ENCODE data around the gene RPS26.

RPS26 gene

DNA sequence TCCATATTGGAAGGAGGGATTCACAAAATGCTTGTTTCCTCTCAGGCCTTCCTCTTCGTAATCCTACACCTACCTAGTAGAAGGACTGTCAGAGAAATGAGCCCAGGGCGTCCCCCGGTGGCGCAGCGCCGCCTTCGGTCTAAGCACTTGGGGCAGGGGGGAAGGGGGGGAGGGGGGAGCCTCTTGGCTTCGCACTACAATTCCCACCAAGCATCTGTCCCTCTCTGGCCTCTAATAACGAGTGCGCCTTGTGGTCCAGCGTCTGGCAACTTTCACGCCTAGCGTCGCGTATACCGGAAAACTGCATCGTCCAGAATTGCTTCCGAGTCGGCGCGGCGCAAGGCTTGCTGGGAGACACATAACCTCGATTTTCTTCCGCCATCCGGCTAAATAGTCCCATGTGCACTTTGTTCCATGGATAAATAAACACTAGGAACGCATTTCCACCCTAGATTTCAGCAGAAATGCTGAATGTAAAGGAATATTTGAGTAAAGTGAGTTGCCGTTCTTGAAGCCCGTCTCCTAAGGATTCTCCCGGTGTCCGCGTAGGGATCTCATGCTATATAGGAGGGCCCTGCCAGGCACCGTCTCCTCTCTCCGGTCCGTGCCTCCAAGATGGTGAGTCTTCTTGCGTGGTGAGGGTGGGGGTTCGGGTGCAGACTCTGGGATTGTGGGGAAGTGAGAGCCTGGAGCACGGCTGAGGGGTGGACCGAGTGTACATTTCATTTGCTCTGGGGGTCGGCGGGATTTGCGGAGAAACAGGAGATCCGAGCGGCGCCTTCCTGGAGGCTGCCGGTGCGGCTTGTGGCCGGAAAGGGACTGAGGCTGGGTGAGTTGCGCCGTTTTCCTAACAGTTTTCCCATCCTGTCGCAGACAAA is at the start of gene RPS26:
RPS26 (plus strand) TSS at position 367 of the 878 bp plus-strand sequence; CDS start at position 616, 249 bp downstream.
- H3K36me3 ChIP-seq (ENCODE audit: insufficient read depth, low read length): peaks cover 26% of the 10 kb centered on the region
- peaks cover 24% of the 10 kb centered on the region for H4K20me1 ChIP-seq (ENCODE audit: insufficient read depth, low read length, poor library complexity, severe bottlenecking)

DNA sequence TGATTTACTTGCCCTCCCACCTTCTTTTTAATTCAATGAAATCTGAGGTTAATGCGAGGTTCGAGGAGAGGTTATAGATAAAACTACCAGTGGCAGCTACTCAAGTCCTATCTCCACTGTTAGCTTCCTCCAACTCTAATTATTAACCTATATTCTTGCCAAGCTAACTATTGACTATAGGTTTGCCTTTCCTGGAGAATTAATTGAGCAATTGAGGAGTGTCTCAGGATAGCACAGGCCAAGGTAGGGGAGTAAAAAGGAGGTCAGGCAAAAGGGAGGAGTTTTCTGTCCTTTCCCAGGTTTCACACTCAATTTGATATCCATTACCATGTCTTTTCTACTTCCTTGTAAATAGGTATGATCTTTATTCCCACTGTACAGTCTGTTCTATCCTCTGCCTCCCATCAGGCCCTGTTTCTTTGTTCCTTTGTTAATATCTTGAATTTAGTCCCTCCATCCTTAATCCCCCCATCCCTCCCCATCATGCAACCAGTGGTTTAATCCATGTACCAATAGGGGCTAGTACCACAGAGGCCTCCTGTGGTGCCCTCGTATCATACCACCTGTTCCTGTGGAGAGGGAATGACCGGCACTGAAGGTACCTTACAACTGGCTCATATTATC is 48.4 kb upstream of the RPS26 start:
- TF ChIP-seq, protein P1, sequence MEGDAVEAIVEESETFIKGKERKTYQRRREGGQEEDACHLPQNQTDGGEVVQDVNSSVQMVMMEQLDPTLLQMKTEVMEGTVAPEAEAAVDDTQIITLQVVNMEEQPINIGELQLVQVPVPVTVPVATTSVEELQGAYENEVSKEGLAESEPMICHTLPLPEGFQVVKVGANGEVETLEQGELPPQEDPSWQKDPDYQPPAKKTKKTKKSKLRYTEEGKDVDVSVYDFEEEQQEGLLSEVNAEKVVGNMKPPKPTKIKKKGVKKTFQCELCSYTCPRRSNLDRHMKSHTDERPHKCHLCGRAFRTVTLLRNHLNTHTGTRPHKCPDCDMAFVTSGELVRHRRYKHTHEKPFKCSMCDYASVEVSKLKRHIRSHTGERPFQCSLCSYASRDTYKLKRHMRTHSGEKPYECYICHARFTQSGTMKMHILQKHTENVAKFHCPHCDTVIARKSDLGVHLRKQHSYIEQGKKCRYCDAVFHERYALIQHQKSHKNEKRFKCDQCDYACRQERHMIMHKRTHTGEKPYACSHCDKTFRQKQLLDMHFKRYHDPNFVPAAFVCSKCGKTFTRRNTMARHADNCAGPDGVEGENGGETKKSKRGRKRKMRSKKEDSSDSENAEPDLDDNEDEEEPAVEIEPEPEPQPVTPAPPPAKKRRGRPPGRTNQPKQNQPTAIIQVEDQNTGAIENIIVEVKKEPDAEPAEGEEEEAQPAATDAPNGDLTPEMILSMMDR (conservative IDR thresholded peaks at IDR 0.05; ENCODE audit: low read length): no peak
- no peak for TF ChIP-seq EZH2phosphoT487 (IDR thresholded peaks at IDR 0.05; ENCODE audit: borderline replicate concordance)
- Histone ChIP-seq H3K9ac (ENCODE audit: low read depth, low read length, poor library complexity, severe bottlenecking) (no peak overlapping the region), H3K27me3 (ENCODE audit: insufficient read depth, low read length, poor library complexity, severe bottlenecking) (no peaks in the 10 kb centered on the region), H3K9me3 (ENCODE audit: insufficient read depth, low read depth, low read length) (no peaks in the 10 kb centered on the region), H4K20me1 (ENCODE audit: insufficient read depth, low read length, poor library complexity, severe bottlenecking) (no peaks in the 10 kb centered on the region), H3K36me3 (ENCODE audit: insufficient read depth, low read length) (peaks cover 34% of the 10 kb centered on the region; the same call in 1 of the 2 replicates), H3K9me2 (replicated peaks; ENCODE audit: low read depth, low read length) (no peaks in the 10 kb centered on the region), H2AFZ (ENCODE audit: low read length) (no peak overlapping the region), H3F3A (ENCODE audit: low read depth) (no peaks in the 10 kb centered on the region), H3K4me1 (ENCODE audit: insufficient read depth, low read length, poor library complexity, severe bottlenecking) (no peaks in the 10 kb centered on the region), H3K4me2 (ENCODE audit: low read depth, low read length, poor library complexity, severe bottlenecking) (no peak overlapping the region), H3K79me2 (ENCODE audit: insufficient read depth, low read length) (no peaks in the 10 kb centered on the region), H3K4me3 (ENCODE audit: low read length, poor library complexity, severe bottlenecking) (no peak overlapping the region)

More for the DNA sequence above, at the start of gene RPS26:
- Histone ChIP-seq H3K27me3 (ENCODE audit: insufficient read depth, low read length, poor library complexity, severe bottlenecking) (no peaks in the 10 kb centered on the region), H3K4me2 (ENCODE audit: low read depth, low read length, poor library complexity, severe bottlenecking) (peak within 1 kb of the TSS; percentile 100), H3K9me2 (replicated peaks; ENCODE audit: low read depth, low read length) (no peaks in the 10 kb centered on the region), H3K9ac (ENCODE audit: low read depth, low read length, poor library complexity, severe bottlenecking) (peak within 1 kb of the TSS; percentile 82), H3K4me1 (ENCODE audit: insufficient read depth, low read length, poor library complexity, severe bottlenecking) (peaks cover 24% of the 10 kb centered on the region), H3K9me3 (ENCODE audit: insufficient read depth, low read depth, low read length) (no peaks in the 10 kb centered on the region), H3K79me2 (ENCODE audit: insufficient read depth, low read length) (peaks cover 35% of the 10 kb centered on the region), H2AFZ (ENCODE audit: low read length) (peak within 1 kb of the TSS; percentile 92), H3K4me3 (ENCODE audit: low read length, poor library complexity, severe bottlenecking) (peak within 1 kb of the TSS; percentile 80), H3F3A (ENCODE audit: low read depth) (peaks cover 13% of the 10 kb centered on the region; the same call in 1 of the 2 replicates)
- no peak for TF ChIP-seq EZH2phosphoT487 (IDR thresholded peaks at IDR 0.05; ENCODE audit: borderline replicate concordance)
- TF ChIP-seq, protein P1 (conservative IDR thresholded peaks at IDR 0.05; ENCODE audit: low read length): peak; percentile 59

DNA sequence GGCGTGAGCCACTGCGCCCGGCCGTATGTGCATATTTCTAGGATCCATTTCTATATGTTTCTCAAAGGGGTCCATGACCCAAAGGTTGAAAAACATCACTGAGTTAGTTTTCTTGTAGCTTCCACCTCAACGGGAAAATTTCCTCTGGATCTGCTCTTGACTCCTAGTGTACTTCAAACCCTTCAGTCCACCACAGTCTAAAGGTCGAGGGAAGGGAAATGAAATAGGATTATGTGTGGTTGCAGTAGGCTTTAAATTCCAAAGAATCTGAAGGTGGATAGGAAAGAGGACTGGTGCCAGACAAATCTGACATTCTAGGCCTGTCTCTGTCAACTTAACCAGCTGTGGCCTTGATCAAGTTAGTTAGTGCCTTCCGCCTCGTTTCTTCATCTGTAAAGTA is 46.4 kb upstream of the RPS26 start:
- no peak overlapping the region for H2AFZ ChIP-seq (ENCODE audit: low read length)
- H3K79me2 ChIP-seq (ENCODE audit: insufficient read depth, low read length): no peaks in the 10 kb centered on the region
- H3K27me3 ChIP-seq (ENCODE audit: insufficient read depth, low read length, poor library complexity, severe bottlenecking): no peaks in the 10 kb centered on the region
- no peaks in the 10 kb centered on the region for H3F3A ChIP-seq (ENCODE audit: low read depth)
- H3K4me2 ChIP-seq (ENCODE audit: low read depth, low read length, poor library complexity, severe bottlenecking): no peak overlapping the region
- no peaks in the 10 kb centered on the region for H3K9me3 ChIP-seq (ENCODE audit: insufficient read depth, low read depth, low read length)
- no peak overlapping the region for H3K9ac ChIP-seq (ENCODE audit: low read depth, low read length, poor library complexity, severe bottlenecking)
- no peaks in the 10 kb centered on the region for H4K20me1 ChIP-seq (ENCODE audit: insufficient read depth, low read length, poor library complexity, severe bottlenecking)
- H3K4me1 ChIP-seq (ENCODE audit: insufficient read depth, low read length, poor library complexity, severe bottlenecking): no peaks in the 10 kb centered on the region
- H3K4me3 ChIP-seq (ENCODE audit: low read length, poor library complexity, severe bottlenecking): no peak overlapping the region
- peaks cover 25% of the 10 kb centered on the region; the same call in 1 of the 2 replicates for H3K36me3 ChIP-seq (ENCODE audit: insufficient read depth, low read length)
- TF ChIP-seq, protein P1 (conservative IDR thresholded peaks at IDR 0.05; ENCODE audit: low read length): no peak
- TF ChIP-seq EZH2phosphoT487 (IDR thresholded peaks at IDR 0.05; ENCODE audit: borderline replicate concordance): no peak
- no peaks in the 10 kb centered on the region for H3K9me2 ChIP-seq (replicated peaks; ENCODE audit: low read depth, low read length)
